ENCODE results near the gene PDIK1L.

GRCh38 chr1:26156285-26157038, 44.8 kb downstream of the PDIK1L start:
- TF ChIP-seq, protein P1, sequence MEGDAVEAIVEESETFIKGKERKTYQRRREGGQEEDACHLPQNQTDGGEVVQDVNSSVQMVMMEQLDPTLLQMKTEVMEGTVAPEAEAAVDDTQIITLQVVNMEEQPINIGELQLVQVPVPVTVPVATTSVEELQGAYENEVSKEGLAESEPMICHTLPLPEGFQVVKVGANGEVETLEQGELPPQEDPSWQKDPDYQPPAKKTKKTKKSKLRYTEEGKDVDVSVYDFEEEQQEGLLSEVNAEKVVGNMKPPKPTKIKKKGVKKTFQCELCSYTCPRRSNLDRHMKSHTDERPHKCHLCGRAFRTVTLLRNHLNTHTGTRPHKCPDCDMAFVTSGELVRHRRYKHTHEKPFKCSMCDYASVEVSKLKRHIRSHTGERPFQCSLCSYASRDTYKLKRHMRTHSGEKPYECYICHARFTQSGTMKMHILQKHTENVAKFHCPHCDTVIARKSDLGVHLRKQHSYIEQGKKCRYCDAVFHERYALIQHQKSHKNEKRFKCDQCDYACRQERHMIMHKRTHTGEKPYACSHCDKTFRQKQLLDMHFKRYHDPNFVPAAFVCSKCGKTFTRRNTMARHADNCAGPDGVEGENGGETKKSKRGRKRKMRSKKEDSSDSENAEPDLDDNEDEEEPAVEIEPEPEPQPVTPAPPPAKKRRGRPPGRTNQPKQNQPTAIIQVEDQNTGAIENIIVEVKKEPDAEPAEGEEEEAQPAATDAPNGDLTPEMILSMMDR (conservative IDR thresholded peaks at IDR 0.05; ENCODE audit: low read length) = no peak
- TF ChIP-seq EZH2phosphoT487 (IDR thresholded peaks at IDR 0.05; ENCODE audit: borderline replicate concordance, low read depth, low read length) = no peak

Data from OCI-LY7 (cell line).